ENCODE measurements around the gene CLRN2.
"Not testable (repeated sequence)": the region's sequence is repeated elsewhere in the genome, so short reads cannot be mapped to it uniquely, and the experiment has no call there.

Gene CLRN2

GRCh38 chr4:17545374-17546140 is 30.6 kb downstream of the CLRN2 start:
- DNase-seq (ENCODE audit: low spot score) = peak; percentile 46

GRCh38 chr4:17546222-17546621 is 31.3 kb downstream of the CLRN2 start:
- no peak for DNase-seq (ENCODE audit: low spot score)

- no peak for DNase-seq (ENCODE audit: low spot score)
These were observed 31.7 kb downstream of the CLRN2 start for GRCh38 chr4:17546678-17547077.

- no peak for DNase-seq (ENCODE audit: low spot score)
These were observed 35.6 kb downstream of the CLRN2 start for GRCh38 chr4:17550549-17550948.

- no peak for DNase-seq (ENCODE audit: low spot score)
These were observed 37.5 kb downstream of the CLRN2 start for GRCh38 chr4:17552427-17552826.

GRCh38 chr4:17554568-17554967 is 39.6 kb downstream of the CLRN2 start:
- no peak for DNase-seq (ENCODE audit: low spot score)

- DNase-seq (ENCODE audit: low spot score) = no peak
These were observed 41.5 kb downstream of the CLRN2 start for GRCh38 chr4:17556498-17556897.

- DNase-seq (ENCODE audit: low spot score) = no peak
These were observed 42.9 kb downstream of the CLRN2 start for GRCh38 chr4:17557880-17558279.

- no peak for DNase-seq (ENCODE audit: low spot score)
These were observed 44.2 kb downstream of the CLRN2 start for GRCh38 chr4:17558941-17559708.

- DNase-seq (ENCODE audit: low spot score) = no peak
These were observed 44.7 kb downstream of the CLRN2 start for GRCh38 chr4:17559709-17560048.

- DNase-seq (ENCODE audit: low spot score) = no peak
These were observed 45.2 kb downstream of the CLRN2 start for GRCh38 chr4:17560065-17560673.

GRCh38 chr4:17561195-17561909 is 46.4 kb downstream of the CLRN2 start:
- no peak for DNase-seq (ENCODE audit: low spot score)

- no peak for DNase-seq (ENCODE audit: low spot score)
These were observed 47.2 kb downstream of the CLRN2 start for GRCh38 chr4:17562157-17562556.

GRCh38 chr4:17565846-17566245 is 50.9 kb downstream of the CLRN2 start:
- no peak for DNase-seq (ENCODE audit: low spot score)

GRCh38 chr4:17567271-17567670 is 52.3 kb downstream of the CLRN2 start:
- no peak for DNase-seq (ENCODE audit: low spot score)

- no peak for DNase-seq (ENCODE audit: low spot score)
These were observed 59.2 kb downstream of the CLRN2 start for GRCh38 chr4:17574206-17574605.

- DNase-seq (ENCODE audit: low spot score) = not testable (repeated sequence)
These were observed 60.2 kb downstream of the CLRN2 start for GRCh38 chr4:17575177-17575576.

Data from globus pallidus (tissue), 1 donor.